Small intestine (tissue), 7 donors: ENCODE data around the gene CENPF. TPM values are rescaled to one million over a fixed set of nuclear protein-coding genes. Genes with fewer than 3 reads are reported as not detected.

Experiments
- DNase-seq, 2 donors: peaks; one replicate each; pipeline versions ENCODE4 v3.0.0 to v3.0.0-alpha.2; 2013
- FAIRE-seq: peaks from 2 replicates; lab custom pipeline; 2012; peaks lifted over from hg19 to GRCh38; lab: Jason Lieb, UNC
- H3K27ac ChIP-seq, 3 donors: one replicate each; pipeline ENCODE4 v1.5.1; 2013; ENCODE audit warnings: low read length in 2 of 3, mild to moderate bottlenecking in 2 of 3, control low read depth in 1 of 3, inconsistent platforms in 1 of 3, low read depth in 1 of 3, moderate library complexity in 1 of 3
- H3K27me3 ChIP-seq, 3 donors: one replicate each; pipeline ENCODE4 v1.6.1; 2013; ENCODE audit warnings: low read length in 3 of 3, inconsistent platforms in 1 of 3; ENCODE audit not compliant: control insufficient read depth in 3 of 3, insufficient read depth in 3 of 3
- H3K36me3 ChIP-seq, 3 donors: one replicate each; pipeline ENCODE4 v1.6.1; 2013; ENCODE audit warnings: low read length in 3 of 3, inconsistent platforms in 1 of 3, low read depth in 1 of 3, mild to moderate bottlenecking in 1 of 3, moderate library complexity in 1 of 3; ENCODE audit not compliant: control insufficient read depth in 3 of 3, insufficient read depth in 2 of 3
- H3K4me1 ChIP-seq, 3 donors: one replicate each; pipeline ENCODE4 v1.6.1; 2013; ENCODE audit warnings: low read length in 2 of 3, inconsistent platforms in 1 of 3, low read depth in 1 of 3, mild to moderate bottlenecking in 1 of 3, moderate library complexity in 1 of 3; ENCODE audit not compliant: control insufficient read depth in 3 of 3, insufficient read depth in 2 of 3
- H3K4me3 ChIP-seq, 3 donors: one replicate each; pipeline ENCODE4 v1.5.1; 2013; ENCODE audit warnings: low read length in 3 of 3, control low read depth in 1 of 3, inconsistent platforms in 1 of 3, low read depth in 1 of 3, mild to moderate bottlenecking in 1 of 3, moderate library complexity in 1 of 3
- H3K9me3 ChIP-seq, 2 donors: one replicate each; pipeline ENCODE4 v1.6.1; 2013; ENCODE audit warnings: low read depth in 1 of 2, low read length in 1 of 2; ENCODE audit not compliant: control insufficient read depth in 2 of 2, insufficient read depth in 1 of 2
- WGBS, 3 donors: extraction: QIAGEN DNeasy Blood & Tissue Kit; methylation state at CpG; one replicate each; pipeline ENCODE4 v1.1.7; 2013; 5-methylcytosine and 5-hydroxymethylcytosine counted together
- polyA plus RNA-seq, 4 donors: library from polyadenylated mRNA; stranded (reverse) in 3 of 4; unstranded in 1 of 4; fragments of 200-250 nt in 3 of 4; fragments of 120-200 nt in 1 of 4; gene quantifications; one replicate each; pipeline versions ENCODE4 v1.2.1 to v1.2.3, GENCODE V29; 2013
- donor health status: healthy with polysubstance abuse.
- donor health status: control.
- donor health status: control.
- donor health status: Bipolar disorder and iron deficiency.
- donor health status: healthy.

Gene CENPF
- polyA plus RNA-seq, 4 donors: under 0.01 to 29.1 (median 14.4) TPM

DNA sequence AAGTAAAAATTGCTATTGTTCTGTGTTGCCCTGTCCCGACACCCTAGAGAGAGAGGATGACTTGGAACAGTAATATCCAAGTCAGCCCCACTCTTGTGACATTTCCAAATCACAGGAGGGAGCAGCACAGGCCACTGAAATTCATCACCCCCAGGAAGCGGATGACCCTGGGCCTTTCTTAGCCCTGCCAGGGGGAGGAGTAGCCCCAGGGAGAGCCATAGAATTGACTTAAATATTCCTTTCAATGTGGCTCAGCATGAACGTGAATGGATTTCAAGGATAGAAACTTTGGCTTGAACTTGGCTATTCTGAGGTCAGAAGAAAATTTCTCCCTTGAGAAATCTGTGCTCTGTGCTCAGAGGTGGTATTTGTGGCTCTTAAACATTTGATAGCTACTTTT lies 80.6 kb downstream of the CENPF start:
- FAIRE-seq (no peak), DNase-seq (no peak)
- no peak overlapping the region for H3K27ac ChIP-seq
- H3K4me1 ChIP-seq: no peaks in the 10 kb centered on the region
- H3K27me3 ChIP-seq: no peaks in the 10 kb centered on the region
- H3K4me3 ChIP-seq: no peak overlapping the region
- 77 to 87% (median 87%) methylated on average over 3 of the region's 3 CpGs for WGBS, 3 donors
- H3K36me3 ChIP-seq: no peaks in the 10 kb centered on the region
- H3K9me3 ChIP-seq: peaks cover 0 to 3% of the 10 kb centered on the region in 2 donors

DNA sequence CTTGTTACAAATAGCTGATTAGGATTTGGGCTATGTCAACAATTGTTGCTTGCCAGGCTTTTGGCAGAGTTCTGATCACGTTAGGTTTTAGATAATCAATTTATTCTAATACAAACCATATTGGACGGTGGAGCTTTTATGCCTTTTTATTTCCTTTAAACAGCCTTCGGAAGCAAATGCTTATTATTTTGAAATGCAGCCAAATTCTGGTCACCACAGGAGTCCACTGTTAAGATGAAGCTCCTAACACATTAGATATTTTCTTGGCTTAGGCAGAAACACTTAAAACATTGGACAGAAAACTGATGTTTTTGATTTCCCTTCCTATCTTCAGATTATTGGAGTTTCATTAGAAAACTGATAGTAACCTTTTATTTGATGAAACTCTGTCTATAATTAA lies 82.9 kb downstream of the CENPF start:
- Histone ChIP-seq H3K36me3 (no peaks in the 10 kb centered on the region), H3K4me3 (no peak overlapping the region), H3K27me3 (no peaks in the 10 kb centered on the region), H3K27ac (no peak overlapping the region), H3K4me1 (no peaks in the 10 kb centered on the region), H3K9me3 (no peaks in the 10 kb centered on the region)
- FAIRE-seq (no peak), DNase-seq (no peak)
- WGBS, 3 donors: 27 to 40% (median 39%) methylated on average over 3 of the region's 3 CpGs

DNA sequence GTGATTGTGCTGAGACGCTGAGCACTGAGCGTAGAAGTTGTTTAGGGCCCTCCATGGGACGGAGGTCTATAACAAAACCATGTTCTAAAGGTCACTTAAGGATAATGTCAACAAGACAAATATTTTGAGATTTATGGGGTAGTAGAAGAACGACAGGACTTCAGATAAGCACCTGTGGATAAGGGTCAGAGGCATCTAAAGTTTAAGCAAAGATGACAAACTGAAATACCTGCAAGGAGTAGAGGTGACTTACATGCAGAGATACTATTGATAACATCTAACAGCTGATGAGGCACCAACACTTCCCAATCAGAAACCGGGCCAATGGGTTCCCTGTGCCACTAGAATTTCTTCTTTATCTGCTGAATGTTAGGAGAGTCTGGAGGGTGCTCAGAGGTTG lies 83.5 kb downstream of the CENPF start:
- no peak overlapping the region for H3K27ac ChIP-seq
- WGBS, 3 donors: 27 to 55% (median 48%) methylated on average over 5 of the region's 5 CpGs
- FAIRE-seq (no peak), DNase-seq (no peak)
- H3K27me3 ChIP-seq: no peaks in the 10 kb centered on the region
- no peaks in the 10 kb centered on the region for H3K4me1 ChIP-seq
- H3K9me3 ChIP-seq: no peaks in the 10 kb centered on the region
- no peak overlapping the region for H3K4me3 ChIP-seq
- H3K36me3 ChIP-seq: no peaks in the 10 kb centered on the region

DNA sequence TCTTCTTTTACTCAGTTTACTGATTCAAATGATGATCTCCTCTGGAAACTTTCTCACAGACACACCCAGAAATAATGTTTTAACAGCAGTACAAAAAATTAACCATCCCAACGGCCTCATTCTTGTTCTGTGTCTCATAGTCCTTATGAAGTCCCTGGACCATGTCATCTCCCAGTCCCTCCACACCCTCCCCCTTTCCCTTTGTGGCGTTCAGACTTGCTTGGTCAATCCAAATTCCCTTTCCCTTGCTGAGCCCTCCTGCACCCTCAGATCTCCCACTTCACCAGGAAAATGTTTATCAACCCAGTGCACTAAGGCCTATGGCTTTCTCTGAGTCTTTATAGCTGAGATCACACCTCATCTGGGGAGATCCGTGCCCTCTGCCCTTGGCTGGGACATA lies 85.9 kb downstream of the CENPF start:
- H3K27ac ChIP-seq: no peak overlapping the region
- no peak for DNase-seq
- FAIRE-seq: no peak
- 39 to 66% (median 57%) methylated on average over 3 of the region's 3 CpGs for WGBS, 3 donors
- H3K4me3 ChIP-seq: no peak overlapping the region
- H3K36me3 ChIP-seq: no peaks in the 10 kb centered on the region
- peaks cover 0 to 1% (median 0%) of the 10 kb centered on the region in 3 donors for H3K27me3 ChIP-seq
- H3K4me1 ChIP-seq: no peaks in the 10 kb centered on the region
- H3K9me3 ChIP-seq: no peaks in the 10 kb centered on the region

DNA sequence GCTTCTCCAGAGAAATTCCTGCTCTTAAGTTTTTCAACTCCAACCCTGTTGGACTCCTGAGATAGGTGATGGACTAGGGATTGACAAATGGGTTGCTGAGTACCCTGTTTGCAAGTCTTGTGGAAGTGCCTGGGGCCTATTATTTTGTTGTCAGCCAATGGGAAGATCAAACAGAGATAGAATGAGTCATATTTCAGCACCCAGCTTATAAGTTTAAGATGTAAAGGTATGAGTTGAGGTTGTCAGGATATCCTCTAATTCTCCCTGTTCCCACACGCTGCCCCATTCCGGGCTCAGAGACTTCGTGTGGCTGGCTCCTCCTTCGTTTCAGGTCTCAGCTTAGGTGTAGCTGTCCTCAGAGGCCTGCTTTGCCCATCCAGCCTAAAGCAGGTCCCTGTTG lies 91.8 kb downstream of the CENPF start:
- WGBS, 3 donors: 71 to 85% (median 71%) methylated on average over 4 of the region's 4 CpGs
- Histone ChIP-seq H3K27ac (no peak overlapping the region), H3K4me3 (no peak overlapping the region), H3K9me3 (no peaks in the 10 kb centered on the region), H3K36me3 (no peaks in the 10 kb centered on the region), H3K4me1 (no peaks in the 10 kb centered on the region), H3K27me3 (peaks cover 0 to 1% (median 0%) of the 10 kb centered on the region in 3 donors)
- FAIRE-seq: no peak
- DNase-seq: no peak

DNA sequence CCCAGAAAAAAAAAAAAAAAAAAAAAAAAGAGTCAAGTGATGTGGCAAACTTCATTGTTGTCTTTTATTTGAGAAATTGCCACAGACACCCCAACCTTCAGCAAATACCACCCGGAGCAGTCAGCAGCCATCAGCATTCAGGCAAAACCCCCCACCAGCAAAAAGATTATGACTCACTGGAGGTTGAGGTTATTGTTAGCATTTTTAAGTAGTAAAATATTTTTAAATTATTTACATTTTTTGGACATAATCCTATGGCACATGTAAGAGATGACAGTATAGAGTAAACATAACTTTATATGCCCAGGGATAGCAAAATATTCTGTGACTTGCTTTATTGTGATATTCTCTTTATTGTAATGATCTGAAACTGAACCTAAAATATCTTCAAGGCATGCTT lies 95.6 kb downstream of the CENPF start:
- no peaks in the 10 kb centered on the region for H3K36me3 ChIP-seq
- H3K4me3 ChIP-seq: no peak overlapping the region
- no peaks in the 10 kb centered on the region for H3K27me3 ChIP-seq
- 89 to 92% (median 89%) methylated on average over 1 of the region's 1 CpG for WGBS, 3 donors
- H3K4me1 ChIP-seq: no peaks in the 10 kb centered on the region
- FAIRE-seq (no peak), DNase-seq (no peak)
- H3K9me3 ChIP-seq: no peaks in the 10 kb centered on the region
- H3K27ac ChIP-seq: no peak overlapping the region

DNA sequence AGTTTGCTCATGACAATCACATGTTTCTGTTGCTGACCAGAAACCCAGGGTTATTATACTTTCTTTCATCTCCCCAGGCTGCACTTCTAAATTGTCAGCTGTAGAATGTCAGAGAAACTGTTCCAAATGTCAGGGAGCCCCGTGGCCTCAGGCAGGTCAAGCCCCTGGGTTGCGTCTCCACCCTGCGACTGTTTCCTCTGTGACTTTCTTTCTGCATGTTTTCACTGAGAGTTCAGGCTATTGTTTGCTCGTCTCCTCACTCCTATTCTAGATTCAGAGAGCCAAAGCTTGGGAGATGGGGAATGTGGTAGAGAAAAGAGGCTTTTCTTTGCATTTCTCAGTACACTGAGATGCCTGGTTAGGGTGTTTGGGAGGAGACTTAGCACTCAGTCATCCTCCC lies 97.4 kb downstream of the CENPF start:
- DNase-seq (no peak), FAIRE-seq (no peak)
- Histone ChIP-seq H3K4me1 (no peaks in the 10 kb centered on the region), H3K9me3 (no peaks in the 10 kb centered on the region), H3K27me3 (no peaks in the 10 kb centered on the region), H3K36me3 (no peaks in the 10 kb centered on the region), H3K4me3 (no peak overlapping the region), H3K27ac (no peak overlapping the region)
- 38 to 57% (median 47%) methylated on average over 4 of the region's 4 CpGs for WGBS, 3 donors

DNA sequence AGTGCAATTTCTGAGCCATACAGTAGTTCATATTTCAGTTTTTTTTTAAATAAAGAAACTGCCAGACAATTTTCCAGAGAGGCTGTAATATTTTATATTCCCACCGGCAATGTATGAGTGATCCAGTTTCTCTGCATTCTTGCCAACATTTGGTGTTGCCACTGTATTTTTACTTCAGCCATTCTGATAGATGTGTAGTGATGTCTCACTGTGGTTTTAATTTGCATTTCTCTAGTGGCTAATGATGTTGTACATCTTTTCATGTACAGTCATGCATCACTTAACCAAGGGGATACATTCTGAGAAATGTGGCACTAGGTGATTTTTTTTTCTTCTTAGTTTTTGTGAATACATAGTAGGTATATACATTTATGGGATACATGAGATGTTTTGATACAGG lies 99.6 kb downstream of the CENPF start:
- WGBS, 3 donors: 88 to 95% (median 93%) methylated on average over 1 of the region's 1 CpG
- Histone ChIP-seq H3K27me3 (no peaks in the 10 kb centered on the region), H3K4me3 (no peak overlapping the region), H3K4me1 (no peaks in the 10 kb centered on the region), H3K27ac (no peak overlapping the region), H3K9me3 (no peaks in the 10 kb centered on the region), H3K36me3 (no peaks in the 10 kb centered on the region)
- DNase-seq: no peak
- FAIRE-seq: no peak

DNA sequence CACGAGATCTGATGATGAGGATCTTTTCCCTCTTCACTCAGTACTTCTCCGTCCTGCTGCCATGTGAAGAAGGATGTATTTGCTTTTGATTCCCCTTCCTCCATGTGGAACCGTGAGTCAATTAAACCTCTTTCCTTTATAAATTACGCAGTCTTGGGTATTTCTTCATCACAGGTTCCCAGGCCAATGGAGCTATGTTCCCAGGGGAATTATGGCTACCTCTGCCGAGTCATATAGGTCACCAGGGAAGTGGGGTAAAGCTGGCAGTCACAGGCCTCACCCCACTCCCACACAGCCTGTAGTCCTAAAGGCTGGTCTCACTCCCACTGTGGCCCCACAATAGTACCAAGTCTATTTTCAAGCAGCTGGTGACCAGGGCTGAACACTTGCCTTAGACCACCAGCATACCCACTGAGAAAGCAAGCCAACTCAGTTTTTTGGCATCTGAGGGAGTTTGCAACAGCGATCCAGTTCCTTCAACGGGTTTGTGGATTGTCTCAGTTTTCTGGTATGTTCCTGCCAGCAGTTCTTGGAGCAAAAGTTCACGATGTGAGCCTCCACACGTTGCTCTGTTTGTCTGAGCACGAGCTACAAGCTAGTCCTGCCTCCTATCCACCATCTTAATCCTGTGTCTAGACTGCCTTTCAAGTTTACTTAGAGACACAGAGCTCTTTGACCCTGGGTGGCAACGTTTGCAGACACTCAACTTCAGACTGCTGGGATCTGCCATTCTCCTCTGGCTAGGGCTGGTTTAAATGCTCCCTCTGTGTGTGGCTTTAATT lies 104.5 kb downstream of the CENPF start:
- Histone ChIP-seq H3K4me1 (no peaks in the 10 kb centered on the region), H3K36me3 (no peaks in the 10 kb centered on the region), H3K27me3 (no peaks in the 10 kb centered on the region), H3K9me3 (no peaks in the 10 kb centered on the region), H3K27ac (no peak overlapping the region), H3K4me3 (no peak overlapping the region)
- 65 to 69% (median 68%) methylated on average over 11 of the region's 11 CpGs for whole genome bisulfite sequencing, 3 donors
- no peak for FAIRE-seq
- DNase-seq: no peak
